Measurements from ENCODE around the gene INO80B.

GRCh38 chr2:74415762-74416395 is 39.0 kb upstream of the INO80B start:
- no peak for TF ChIP-seq EZH2phosphoT487 (IDR thresholded peaks at IDR 0.05)
- TF ChIP-seq CTCF (IDR thresholded peaks at IDR 0.05) = no peak
- TF ChIP-seq EZH2 (IDR thresholded peaks at IDR 0.05) = no peak

Measured in neural progenitor cell (in vitro differentiated cells).